RWPE1 (cell line): ENCODE measurements around the gene DCBLD2.

Experiments used
- CTCF ChIA-PET: fragments of 350-600 bp; sonication (Branson Sonifier 250); formaldehyde crosslinking; extraction: SDS; loops from one replicate; lab custom pipeline; 2021; lab: Yijun Ruan, JAX
- POLR2A ChIA-PET: fragments of 400-600 bp; formaldehyde crosslinking; extraction: SDS; loops from one replicate; lab custom pipeline; 2020; ENCODE audit warnings: antibody characterized with exemption; ENCODE audit not compliant: low non-redundant PET; lab: Yijun Ruan, JAX
- DNase-seq: peaks from one replicate; pipeline ENCODE4 v3.0.0; 2012; ENCODE audit warnings: low spot score
- H3K27ac ChIP-seq: fragments of 450-650 bp; 2 replicates; pipeline ENCODE4 v1.5.1; 2017
- TF ChIP-seq, protein P1 (sequence below): fragments of 450-650 bp; conservative IDR thresholded peaks from 2 replicates; pipeline ENCODE4 v1.5.1; 2017; ENCODE audit warnings: low read depth, mild to moderate bottlenecking

The DCBLD2 gene

GRCh38 chr3:98793971-98794370 is 107.5 kb downstream of the DCBLD2 start:
- TF ChIP-seq, protein P1, sequence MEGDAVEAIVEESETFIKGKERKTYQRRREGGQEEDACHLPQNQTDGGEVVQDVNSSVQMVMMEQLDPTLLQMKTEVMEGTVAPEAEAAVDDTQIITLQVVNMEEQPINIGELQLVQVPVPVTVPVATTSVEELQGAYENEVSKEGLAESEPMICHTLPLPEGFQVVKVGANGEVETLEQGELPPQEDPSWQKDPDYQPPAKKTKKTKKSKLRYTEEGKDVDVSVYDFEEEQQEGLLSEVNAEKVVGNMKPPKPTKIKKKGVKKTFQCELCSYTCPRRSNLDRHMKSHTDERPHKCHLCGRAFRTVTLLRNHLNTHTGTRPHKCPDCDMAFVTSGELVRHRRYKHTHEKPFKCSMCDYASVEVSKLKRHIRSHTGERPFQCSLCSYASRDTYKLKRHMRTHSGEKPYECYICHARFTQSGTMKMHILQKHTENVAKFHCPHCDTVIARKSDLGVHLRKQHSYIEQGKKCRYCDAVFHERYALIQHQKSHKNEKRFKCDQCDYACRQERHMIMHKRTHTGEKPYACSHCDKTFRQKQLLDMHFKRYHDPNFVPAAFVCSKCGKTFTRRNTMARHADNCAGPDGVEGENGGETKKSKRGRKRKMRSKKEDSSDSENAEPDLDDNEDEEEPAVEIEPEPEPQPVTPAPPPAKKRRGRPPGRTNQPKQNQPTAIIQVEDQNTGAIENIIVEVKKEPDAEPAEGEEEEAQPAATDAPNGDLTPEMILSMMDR, result no peak
- POLR2A ChIA-PET, result no interaction called here
- DNase-seq, result no peak
- CTCF ChIA-PET, result interaction anchor here (0.9 kb wide), 1 partner anchor 192 kb away, joined by 5 read pairs; no protein-coding TSS in a partner anchor
- H3K27ac ChIP-seq, result no peak overlapping the region

DNA sequence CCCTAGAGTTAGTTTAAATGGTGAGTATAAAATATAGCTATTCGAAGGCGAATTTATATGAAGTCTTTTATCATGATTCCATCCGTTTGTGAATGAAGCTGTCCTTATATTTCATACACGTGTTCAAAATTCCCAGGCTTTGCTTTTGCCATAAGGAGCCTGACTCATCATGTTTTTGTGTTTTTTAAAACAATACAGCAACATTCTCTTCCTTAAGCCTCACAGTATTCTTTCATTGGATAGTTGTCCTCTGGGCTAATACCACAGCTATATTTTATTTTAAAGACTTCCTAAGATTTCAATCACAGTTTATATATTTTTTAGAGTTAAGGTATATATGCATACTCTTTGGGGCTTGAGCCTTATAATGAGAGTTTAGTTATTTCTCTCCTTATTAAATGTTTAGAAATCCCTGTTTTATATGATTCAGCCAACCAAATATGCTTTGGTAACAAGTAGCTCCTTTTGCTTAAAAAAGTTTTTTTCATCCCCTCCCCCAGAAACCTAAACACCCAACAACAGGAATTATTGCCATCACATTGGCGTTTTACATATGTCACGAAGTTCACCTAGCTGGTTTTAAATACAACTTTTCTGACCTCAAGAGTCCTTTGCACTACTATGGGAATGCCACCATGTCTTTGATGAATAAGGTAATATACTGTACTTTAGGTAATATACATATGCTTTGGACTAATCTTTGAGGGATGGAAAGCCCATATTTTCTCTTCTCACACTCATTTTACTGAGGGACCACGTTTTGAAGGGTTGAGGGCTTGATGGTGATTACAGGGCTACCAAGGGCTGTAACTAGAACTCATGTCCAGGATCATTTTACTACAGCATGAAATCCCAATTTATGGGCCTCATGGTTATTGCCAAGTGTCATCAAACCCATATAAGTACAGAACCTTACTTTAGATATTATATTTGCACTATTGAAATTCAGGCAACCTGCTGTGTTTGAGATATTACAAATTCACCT is 109.9 kb downstream of the DCBLD2 start:
- CTCF ChIA-PET, result interaction anchor here (0.6 to 0.9 kb wide), 2 partner anchors 189 kb away, joined by 4 to 5 read pairs; no protein-coding TSS in a partner anchor
- TF ChIP-seq, protein P1, result no peak
- DNase-seq, result no peak
- no peak overlapping the region for H3K27ac ChIP-seq
- POLR2A ChIA-PET, result no interaction called here

DNA sequence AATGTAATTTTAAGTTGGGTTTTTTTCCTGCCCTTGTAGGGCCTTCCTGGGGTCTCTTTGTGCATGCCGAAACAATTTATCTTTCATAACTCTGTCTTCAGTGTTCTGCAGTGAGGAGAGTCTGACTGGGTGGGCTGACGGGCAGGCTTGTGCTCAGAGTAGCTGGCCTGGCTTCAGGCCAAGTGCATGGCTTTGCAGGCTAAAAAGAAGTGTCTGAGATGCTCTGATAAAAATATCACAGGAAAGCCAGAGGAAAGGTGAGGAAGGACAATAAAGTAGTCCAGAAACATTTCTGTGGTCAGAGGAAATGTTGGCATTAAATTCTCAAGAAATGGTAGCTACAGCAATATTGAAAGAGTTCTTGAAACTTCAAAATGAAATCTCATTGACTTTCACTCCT is 112.8 kb downstream of the DCBLD2 start:
- H3K27ac ChIP-seq, result no peak overlapping the region
- POLR2A ChIA-PET, result no interaction called here
- TF ChIP-seq, protein P1, result no peak
- CTCF ChIA-PET, result no interaction called here
- no peak for DNase-seq

- no peak for DNase-seq
- TF ChIP-seq, protein P1, result no peak
- H3K27ac ChIP-seq, result no peak overlapping the region
- CTCF ChIA-PET, result no interaction called here
- POLR2A ChIA-PET, result no interaction called here
Observed at GRCh38 chr3:98787181-98787580, 114.3 kb downstream of the DCBLD2 start.

DNA sequence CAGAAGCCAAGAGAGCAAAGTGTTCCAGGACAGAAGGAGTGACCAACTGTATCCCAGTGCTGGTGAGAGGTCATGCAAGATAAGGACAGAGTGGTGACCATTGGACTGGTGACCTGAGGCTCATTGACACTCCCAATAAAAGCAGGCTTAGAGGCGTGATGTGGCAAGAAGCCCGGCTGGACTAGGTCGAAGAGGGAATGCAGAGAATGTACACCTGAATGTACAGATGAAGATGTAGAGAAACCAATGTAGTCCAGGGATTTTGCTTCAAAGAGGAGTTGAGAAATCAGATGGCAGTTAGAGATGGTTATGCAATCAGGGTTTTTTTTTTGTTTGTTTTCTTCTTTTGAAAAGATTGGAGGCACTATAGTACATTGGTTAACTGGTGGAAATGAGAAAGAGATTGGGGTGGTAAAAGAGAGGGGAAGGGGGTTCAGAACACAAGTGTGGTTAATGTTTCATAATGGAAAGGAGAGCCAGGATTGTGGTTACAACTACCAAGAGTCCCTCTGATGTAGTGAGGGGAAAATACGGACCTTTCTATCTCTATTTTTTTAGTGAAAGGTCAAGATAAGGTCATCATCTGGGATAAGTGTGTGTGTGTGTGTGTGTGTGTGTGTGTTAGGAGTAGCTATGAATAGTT is 115.0 kb downstream of the DCBLD2 start:
- ChIA-PET CTCF (no interaction called here), POLR2A (no interaction called here)
- TF ChIP-seq, protein P1, result no peak
- H3K27ac ChIP-seq, result 0 out of 2 replicates have a peak overlapping the region, but pooled peaks have one; percentile 34
- no peak for DNase-seq
